Activated CD4-positive, alpha-beta T cell treated with anti-CD3 and anti-CD28 coated beads, Interleukin-2, amount 50 U/mL, for 48 hours (primary cell): ENCODE data around the gene GCSAM.

Source experiments
- DNase-seq, 2 experiments: peaks; one replicate each; pipeline ENCODE4 v3.0.0-alpha.2; 2020

GCSAM gene

GRCh38 chr3:112132975-112133448, at the start of gene GCSAM:
Gene GCSAM, minus strand, starts transcription at chr3:112133248. Its CDS starts 128 bp downstream, at chr3:112133120.
- DNase-seq: peak; percentile 61 to 72

DNA sequence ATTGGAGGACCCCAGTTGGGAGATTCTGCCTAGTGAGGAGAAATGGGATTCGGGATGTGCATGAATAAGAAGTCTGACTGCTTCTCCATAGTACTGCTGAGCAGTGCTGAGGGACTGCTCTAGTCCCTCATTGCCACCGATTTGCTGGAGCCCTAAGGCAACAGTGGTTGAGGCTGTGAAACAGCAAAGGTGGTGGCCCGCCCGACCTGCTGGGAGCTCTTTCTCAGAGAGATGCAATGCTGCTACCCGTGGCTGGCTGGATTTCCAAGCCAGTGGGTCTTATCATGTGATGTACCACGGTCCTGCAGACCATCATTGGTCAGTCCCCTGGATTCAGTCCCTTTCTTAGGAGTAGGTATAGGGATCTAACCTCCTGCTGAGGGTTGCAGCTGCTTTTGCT, 42.6 kb upstream of the GCSAM start:
- DNase-seq: no peak

DNA sequence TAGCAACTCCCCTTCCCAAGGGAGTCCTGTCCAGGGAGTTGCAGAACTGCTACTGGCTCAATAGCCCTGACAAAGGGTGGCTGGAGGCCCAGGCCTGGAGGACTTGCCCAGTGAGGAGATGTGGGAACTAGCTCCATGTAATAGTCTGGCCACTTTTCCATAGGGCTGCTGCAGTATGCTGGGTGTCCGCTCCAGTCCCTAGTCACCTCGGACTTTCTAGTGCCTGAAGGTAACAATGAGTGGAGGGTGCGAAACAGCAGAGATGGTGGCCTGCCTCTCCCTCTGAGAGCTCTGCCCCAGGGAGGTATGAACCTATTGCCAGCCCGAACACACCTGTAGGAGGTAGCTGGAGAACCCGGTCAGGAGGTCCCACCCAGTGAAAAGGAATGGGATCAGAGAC, 42.0 kb upstream of the GCSAM start:
- no peak for DNase-seq

- no peak for DNase-seq
Measured at GRCh38 chr3:112171144-112171543, 38.1 kb upstream of the GCSAM start.

DNA sequence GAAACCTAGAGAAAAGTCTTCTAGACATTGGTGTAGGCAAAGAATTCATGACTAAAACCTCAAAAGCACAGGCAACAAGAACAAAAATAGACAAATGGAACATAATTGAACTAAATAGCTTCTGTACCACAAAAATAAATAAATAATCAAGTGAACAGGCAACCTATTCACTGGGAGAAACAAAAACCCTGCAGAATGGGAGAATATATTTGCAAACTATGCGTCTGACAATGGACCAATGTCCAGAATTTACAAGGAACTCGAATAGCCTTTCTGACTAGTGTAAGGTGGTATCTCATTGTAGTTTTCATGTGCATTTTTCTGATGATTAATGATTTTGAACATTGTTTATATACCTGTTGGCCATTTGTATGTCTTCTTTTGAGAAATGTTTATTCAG, 37.0 kb upstream of the GCSAM start:
- no peak for DNase-seq

DNA sequence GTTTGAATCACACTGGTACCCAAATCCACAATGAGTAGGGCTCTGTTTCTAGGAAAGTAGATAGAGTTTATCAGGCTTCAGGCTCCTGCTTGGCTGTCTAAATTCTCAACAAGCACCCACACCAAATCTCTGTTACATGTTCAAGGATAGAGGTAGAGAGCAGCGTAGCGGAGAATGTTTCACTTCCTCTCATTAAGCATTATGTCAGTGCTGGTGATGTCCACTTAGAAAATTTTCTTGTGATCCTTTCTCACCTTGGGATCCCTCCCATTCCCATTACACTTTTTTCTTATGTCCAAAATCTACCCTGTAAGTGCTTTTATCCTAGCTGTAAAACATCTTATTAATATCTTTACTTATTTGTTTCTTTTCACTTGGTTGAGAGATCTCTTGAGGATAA, 34.7 kb upstream of the GCSAM start:
- DNase-seq: no peak

GRCh38 chr3:112149136-112149535, 16.1 kb upstream of the GCSAM start:
- no peak for DNase-seq

- DNase-seq: no peak
Measured at GRCh38 chr3:112143689-112144088, 10.6 kb upstream of the GCSAM start.

GRCh38 chr3:112143251-112143650, 10.2 kb upstream of the GCSAM start:
- no peak for DNase-seq

DNA sequence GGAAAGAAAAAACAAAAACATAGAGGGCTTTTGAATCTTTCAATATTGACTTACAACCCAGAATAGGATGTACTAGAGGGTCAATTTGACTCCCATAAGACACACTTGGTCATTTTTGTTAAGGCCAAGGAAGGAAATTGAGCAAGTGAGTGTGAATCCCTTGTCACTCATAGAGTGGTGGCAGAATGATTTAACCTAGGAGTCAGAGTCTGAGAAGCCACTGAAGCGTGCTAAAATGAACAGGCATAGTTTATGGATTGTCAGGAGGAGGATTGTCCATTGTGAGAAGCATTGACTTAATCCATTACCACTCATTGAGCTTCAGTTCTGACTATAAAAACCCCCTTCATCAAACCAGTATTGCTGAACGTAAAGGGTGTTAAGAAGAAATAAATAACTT, 8.2 kb upstream of the GCSAM start:
- no peak for DNase-seq

DNA sequence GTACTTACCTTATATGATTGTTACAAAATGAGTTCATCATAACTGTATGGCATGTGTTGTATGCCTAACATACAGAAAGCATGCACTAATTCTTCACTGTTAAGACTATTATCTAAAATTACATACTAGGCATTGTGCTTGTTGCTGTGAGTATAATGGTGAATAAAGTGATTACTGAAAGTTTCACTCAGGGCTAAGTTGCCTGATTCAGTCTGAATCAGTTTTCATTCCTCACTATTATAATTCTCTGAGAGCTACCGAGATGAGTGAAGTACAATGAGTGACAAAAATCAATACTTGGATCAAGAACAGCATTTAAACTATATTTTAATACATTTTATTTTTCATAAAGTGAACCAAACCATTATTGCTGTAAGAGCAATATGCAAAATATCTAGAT, 7.5 kb upstream of the GCSAM start:
- DNase-seq: no peak

GRCh38 chr3:112138219-112138969, 5.3 kb upstream of the GCSAM start:
- DNase-seq: no peak

- DNase-seq: no peak
Measured at GRCh38 chr3:112137781-112138180, 4.7 kb upstream of the GCSAM start.

- peak in 1 of 2 experiments; percentile 49 for DNase-seq
Measured at GRCh38 chr3:112136959-112137693, 4.1 kb upstream of the GCSAM start.

GRCh38 chr3:112136046-112136445, 3.0 kb upstream of the GCSAM start:
- DNase-seq: no peak

- no peak for DNase-seq
Measured at GRCh38 chr3:112134335-112135124, 1.5 kb upstream of the GCSAM start.

DNA sequence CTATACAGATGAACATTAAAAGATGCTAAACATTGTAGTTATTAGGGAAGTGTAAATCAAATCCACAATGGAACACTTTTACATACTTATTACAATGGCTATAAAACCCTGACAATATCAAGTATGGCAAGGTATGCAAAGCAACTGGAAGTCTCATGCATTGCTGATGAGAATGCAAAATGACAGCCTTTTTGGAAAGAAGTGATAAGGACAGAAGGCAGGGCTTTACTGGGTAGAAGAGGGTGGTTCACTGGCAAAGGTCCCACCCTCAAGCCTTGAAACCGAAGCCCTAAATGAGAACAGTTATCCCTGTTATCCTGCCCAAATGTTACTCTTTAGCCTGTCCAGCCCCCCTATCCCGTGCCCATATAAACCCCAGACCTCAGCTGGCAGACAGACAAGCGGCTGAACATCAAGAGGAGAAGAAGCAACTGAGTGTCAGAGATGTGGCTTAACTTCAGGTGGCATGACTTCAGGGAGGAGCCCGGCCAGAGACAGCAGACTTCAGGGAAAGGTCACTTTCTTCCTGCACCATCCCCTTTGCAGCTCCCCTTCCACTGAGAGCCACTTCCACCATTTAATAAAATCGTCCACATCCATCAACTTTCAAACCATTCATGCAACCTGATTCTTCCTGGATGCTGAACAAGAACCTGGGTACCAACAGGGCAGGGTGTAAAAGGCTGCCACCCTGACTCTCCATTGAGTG, 732 bp upstream of the GCSAM start:
- no peak for DNase-seq

GRCh38 chr3:112132554-112132953, 494 bp downstream of the GCSAM start:
- no peak for DNase-seq

- no peak for DNase-seq
Measured at GRCh38 chr3:112132088-112132487, 960 bp downstream of the GCSAM start.

DNA sequence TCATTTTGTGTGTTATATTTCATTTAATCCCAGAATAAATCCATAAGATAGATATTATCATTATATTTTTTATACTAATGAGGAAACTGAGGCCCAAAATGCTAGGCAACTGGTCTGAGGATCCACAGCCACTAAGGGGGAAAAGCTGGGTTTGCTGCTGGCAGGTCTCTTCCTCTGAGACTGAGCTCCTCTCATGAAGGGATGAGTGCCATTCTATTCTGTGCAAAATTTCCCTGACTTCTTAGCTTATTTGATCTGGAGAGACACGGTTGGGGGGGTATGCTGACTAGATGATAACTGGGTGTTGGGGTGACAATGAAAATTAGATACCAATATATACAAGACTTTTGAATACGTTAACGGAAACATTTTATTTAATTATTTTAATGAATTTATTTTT, 1.9 kb downstream of the GCSAM start:
- DNase-seq: no peak

- no peak for DNase-seq
Measured at GRCh38 chr3:112130638-112130993, 2.4 kb downstream of the GCSAM start.

GRCh38 chr3:112129925-112130637, 3.0 kb downstream of the GCSAM start:
- no peak for DNase-seq
